Subcutaneous adipose tissue (tissue), 4 donors: ENCODE data around the gene URB1. TPM values are rescaled to one million over a fixed set of nuclear protein-coding genes. Genes with fewer than 3 reads are reported as not detected.

Source experiments
- small RNA-seq: library from RNA; depleted of rRNA; stranded (forward); fragments of <200 nt; gene quantifications from one replicate; pipeline ENCODE3, GENCODE V24; 2016
- total RNA-seq, 4 donors: library from RNA; depleted of rRNA; stranded (reverse); fragments of >200 nt; gene quantifications; one replicate each; pipeline ENCODE4 v1.1.0, GENCODE V29; 2016
- TF ChIP-seq, protein P1 (sequence below): fragments of 450-650 bp; IDR thresholded peaks from one replicate; pipeline ENCODE4 v1.5.1; 2016; ENCODE audit warnings: low read depth, mild to moderate bottlenecking, control low read depth, antibody characterized with exemption, moderate library complexity

URB1 gene
- total RNA-seq, 4 donors from 2014 or later, result 9.3 to 18.6 (median 14.2) TPM

GRCh38 chr21:32278103-32278502, 114.7 kb downstream of the URB1 start:
- TF ChIP-seq, protein P1, sequence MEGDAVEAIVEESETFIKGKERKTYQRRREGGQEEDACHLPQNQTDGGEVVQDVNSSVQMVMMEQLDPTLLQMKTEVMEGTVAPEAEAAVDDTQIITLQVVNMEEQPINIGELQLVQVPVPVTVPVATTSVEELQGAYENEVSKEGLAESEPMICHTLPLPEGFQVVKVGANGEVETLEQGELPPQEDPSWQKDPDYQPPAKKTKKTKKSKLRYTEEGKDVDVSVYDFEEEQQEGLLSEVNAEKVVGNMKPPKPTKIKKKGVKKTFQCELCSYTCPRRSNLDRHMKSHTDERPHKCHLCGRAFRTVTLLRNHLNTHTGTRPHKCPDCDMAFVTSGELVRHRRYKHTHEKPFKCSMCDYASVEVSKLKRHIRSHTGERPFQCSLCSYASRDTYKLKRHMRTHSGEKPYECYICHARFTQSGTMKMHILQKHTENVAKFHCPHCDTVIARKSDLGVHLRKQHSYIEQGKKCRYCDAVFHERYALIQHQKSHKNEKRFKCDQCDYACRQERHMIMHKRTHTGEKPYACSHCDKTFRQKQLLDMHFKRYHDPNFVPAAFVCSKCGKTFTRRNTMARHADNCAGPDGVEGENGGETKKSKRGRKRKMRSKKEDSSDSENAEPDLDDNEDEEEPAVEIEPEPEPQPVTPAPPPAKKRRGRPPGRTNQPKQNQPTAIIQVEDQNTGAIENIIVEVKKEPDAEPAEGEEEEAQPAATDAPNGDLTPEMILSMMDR, result no peak

GRCh38 chr21:32276671-32277070, 116.1 kb downstream of the URB1 start:
- TF ChIP-seq, protein P1, result no peak

GRCh38 chr21:32270748-32271147, 122.1 kb downstream of the URB1 start:
- TF ChIP-seq, protein P1, result no peak

- TF ChIP-seq, protein P1, result no peak
Measured at GRCh38 chr21:32261929-32262328, 130.9 kb downstream of the URB1 start.

Small RNA genes lying within 50 kb of the gene (small RNA-seq; reads per million reads assigned to genes)
- 68.2 reads per million, percentile 97 among the genes with 10 or more reads in this experiment for gene SNORA80A

Other genes starting within 250 kb of the URB1 start
- gene MIS18A, start 114.0 kb downstream of the URB1 start, total RNA-seq, result 1 to 10 TPM; 3.9 to 8.1 (median 4.9) TPM
- 10 to 100 TPM; 22.4 to 65.2 (median 33.6) TPM for gene MRAP, start 94.2 kb downstream of the URB1 start, total RNA-seq
- gene EVA1C, start 19.7 kb upstream of the URB1 start, total RNA-seq, result 10 to 100 TPM; 20.1 to 56.1 (median 32.9) TPM
- gene TCP10L, start 192.5 kb upstream of the URB1 start, total RNA-seq, result not detected
- 10 to 100 TPM; 10.7 to 16.5 (median 13.6) TPM for gene CFAP298, start 219.4 kb upstream of the URB1 start, total RNA-seq